ENCODE data around the gene THNSL1.
"Not testable (repeated sequence)": the region's sequence is repeated elsewhere in the genome, so short reads cannot be mapped to it uniquely, and the experiment has no call there.

THNSL1 gene

GRCh38 chr10:24998044-24998443 is 18.4 kb upstream of the THNSL1 start:
- no peak for DNase-seq

- not testable (repeated sequence) for DNase-seq
Measured at GRCh38 chr10:25011591-25011990, 4.8 kb upstream of the THNSL1 start.

DNA sequence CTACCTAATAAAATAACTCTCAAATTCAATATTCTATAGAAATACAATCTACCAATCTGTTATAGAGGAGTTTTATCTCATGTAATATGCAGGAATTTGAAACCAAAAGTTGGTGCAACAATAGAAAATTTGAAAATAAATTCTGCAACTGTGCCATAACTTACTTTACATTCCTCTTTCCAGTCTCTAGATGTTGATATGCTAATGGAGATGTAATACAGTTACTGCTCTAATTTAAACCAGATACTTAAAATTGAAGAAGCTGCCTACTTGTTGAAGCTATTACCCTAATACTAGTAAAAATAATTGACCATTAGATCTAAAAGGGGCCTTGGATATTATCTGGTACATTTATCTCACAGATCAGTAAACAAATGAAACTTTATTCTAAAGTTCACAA is 1.8 kb upstream of the THNSL1 start:
- no peak for DNase-seq

DNA sequence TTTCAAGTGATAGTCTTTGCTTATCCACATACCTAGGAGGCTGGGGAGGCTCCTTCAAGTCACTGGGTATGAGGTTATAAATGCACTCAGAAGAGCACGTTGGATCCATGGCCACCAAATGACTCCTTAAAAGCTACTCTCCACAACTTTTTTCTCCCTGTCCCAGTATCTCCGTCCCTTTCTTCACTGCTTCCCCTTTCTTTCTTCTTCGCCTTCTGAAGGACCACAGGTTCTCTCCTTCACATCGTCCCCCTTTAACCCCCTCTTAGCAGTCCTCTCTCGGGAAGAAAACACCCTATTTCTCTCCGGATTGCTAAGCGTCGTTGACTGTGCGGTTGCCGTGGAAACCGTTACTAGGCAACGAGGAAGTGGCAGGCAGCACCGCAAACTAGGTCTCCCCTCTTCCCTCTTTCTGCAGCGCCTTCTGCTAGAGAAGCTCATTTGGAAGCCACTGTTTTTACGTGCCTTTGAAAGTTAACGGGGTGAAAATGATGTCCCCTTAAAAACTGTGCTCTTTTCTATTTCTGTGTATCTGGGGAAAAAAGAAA is 510 bp upstream of the THNSL1 start, which contains the start of gene ENKUR:
Gene ENKUR (minus strand): TSS at position 331 of the 548 bp plus-strand sequence. CDS start 222 bp downstream, at position 109.
- DNase-seq = peak; percentile 93

GRCh38 chr10:25017154-25017590 is 760 bp downstream of the THNSL1 start:
- peak; percentile 15 for DNase-seq

GRCh38 chr10:25017661-25018060 is 1.2 kb downstream of the THNSL1 start:
- no peak for DNase-seq

- no peak for DNase-seq
Measured at GRCh38 chr10:25018703-25019102, 2.3 kb downstream of the THNSL1 start.

DNA sequence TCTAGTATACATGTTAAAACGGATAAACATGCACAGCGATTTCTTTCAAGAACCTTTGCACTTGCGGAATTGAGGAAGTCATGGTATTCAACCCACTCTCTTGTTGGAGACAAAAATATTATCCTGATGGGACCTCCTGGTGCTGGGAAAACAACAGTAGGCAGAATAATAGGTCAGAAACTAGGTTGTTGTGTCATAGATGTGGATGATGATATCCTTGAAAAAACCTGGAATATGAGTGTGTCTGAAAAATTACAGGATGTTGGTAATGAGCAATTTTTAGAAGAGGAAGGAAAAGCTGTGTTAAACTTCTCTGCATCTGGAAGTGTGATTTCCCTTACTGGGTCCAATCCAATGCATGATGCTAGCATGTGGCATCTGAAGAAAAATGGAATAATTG is 6.9 kb downstream of the THNSL1 start:
- DNase-seq = no peak

DNA sequence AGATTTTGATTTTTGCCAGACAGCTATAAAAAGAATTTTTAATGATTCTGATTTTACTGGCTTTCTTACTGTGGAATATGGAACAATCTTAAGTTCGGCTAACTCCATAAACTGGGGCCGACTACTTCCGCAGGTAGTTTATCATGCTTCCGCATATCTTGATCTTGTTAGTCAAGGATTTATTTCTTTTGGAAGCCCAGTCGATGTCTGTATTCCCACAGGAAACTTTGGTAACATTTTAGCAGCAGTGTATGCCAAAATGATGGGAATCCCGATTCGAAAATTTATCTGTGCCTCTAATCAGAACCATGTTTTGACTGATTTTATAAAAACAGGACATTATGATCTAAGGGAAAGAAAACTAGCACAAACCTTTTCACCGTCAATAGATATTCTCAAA is 8.1 kb downstream of the THNSL1 start:
- DNase-seq = no peak

DNA sequence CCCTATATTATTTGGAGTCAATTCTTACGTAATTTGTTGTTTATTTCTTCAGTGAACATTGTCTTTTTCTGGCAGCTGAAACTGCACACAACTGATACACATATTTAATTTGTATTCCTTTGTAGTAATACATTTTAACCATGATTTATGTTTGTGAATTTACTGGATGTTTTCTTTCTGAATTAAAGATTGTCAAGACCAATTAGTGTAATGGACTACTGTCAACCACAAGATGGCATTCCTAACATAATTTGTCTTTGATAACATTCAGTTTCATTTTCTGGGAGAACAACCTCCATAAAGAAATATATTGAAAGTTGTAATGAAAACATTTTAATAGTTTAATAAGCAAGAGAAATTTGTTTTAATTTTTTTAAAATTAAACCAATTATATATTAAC is 10.1 kb downstream of the THNSL1 start:
- DNase-seq = no peak

- DNase-seq = no peak
Measured at GRCh38 chr10:25028711-25029110, 12.3 kb downstream of the THNSL1 start.

GRCh38 chr10:25029519-25029918 is 13.1 kb downstream of the THNSL1 start:
- DNase-seq = no peak

GRCh38 chr10:25036381-25036780 is 20.0 kb downstream of the THNSL1 start:
- no peak for DNase-seq

- DNase-seq = no peak
Measured at GRCh38 chr10:25038325-25038724, 21.9 kb downstream of the THNSL1 start.

DNA sequence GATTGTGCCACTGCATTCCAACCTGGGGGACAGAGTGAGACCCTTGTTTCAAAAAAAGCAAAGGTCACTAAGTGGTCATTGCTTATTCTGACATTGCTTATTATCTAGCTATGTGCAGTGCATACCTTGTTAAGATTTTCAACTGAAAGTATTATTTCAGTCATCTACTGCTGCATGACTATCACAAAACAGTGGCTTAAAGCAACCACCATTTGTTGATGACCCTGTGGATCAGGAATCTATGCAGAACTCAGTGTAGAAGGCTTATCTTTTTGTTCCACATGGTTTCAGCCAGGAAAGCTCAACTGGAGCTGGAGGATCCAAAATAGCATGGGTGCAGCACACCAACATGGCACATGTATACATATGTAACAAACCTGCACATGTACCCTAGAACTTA is 23.1 kb downstream of the THNSL1 start:
- DNase-seq = no peak

DNA sequence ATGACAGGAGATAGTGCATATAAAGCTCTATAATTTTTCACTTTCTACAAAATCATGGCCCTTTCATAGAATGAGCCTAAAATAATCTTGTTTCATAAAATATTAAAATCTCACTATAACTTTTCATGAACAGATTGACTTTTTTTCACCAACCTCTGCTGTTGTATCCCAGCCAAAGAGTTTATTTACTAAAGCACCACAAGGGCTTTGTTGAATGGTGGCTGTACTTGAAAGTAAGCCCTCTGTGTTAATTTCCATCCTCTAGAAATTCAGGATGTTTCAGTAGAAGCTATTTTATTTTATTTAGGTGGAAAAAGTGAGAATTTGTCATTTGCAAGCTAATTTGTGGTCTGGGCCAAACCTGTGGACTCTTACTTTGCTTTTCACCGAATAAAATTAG is 30.2 kb downstream of the THNSL1 start:
- DNase-seq = no peak

- DNase-seq = no peak
Measured at GRCh38 chr10:25047088-25047487, 30.7 kb downstream of the THNSL1 start.

DNA sequence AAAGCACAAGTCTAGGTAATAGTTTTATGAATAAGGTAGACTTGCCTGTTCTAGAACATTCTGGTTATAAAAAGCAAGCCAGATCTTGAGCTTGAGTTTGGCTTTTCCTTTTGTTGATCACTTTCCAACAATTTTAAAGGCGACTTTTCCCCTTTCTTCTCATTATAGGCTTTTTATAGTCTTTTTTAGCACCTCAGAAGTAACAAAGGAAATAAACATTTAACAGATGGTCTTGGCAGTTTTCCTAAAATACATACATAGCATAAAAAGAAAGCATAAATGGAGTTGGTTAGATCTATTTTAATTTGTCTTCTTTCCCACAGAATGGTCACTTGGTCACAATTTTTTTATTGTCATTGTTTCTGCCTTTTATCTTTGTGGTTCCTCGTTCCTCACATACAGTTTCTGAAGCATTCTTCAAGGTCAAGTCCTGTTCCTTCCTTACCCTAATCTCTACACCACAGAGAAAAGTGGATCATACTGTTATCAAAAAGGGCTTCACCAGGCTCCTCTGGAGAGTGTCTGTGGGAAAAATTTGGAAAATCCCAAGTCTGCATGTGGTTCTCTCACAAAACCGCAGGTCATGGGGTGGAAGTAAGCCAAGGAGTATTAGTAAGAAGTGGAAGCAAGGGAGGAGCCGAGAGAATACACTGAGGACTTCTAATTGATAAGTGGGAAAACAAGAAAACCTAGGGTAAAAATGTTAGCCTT is 31.3 kb downstream of the THNSL1 start:
- DNase-seq = no peak

GRCh38 chr10:25048450-25048849 is 32.0 kb downstream of the THNSL1 start:
- DNase-seq = no peak

DNA sequence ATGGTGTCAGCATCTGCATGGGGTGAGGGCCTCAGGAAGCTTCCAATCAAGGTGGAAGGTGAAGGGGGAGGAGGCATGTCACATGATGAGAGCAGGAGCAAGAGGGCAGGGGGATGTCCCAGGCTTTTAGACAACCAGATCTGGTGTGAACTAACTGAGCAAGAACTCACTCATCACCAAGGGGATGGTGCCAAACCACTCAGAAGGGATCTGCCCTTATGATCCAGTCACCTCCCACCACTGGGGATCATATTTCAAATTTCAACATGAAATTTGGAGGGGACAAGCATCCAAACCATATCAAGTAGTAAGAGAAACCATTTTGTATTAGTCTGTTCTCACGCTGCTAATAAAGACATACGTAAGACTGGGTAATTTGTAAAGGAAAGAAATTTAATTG is 33.6 kb downstream of the THNSL1 start:
- no peak for DNase-seq

- no peak for DNase-seq
Measured at GRCh38 chr10:25050402-25050801, 34.0 kb downstream of the THNSL1 start.

DNA sequence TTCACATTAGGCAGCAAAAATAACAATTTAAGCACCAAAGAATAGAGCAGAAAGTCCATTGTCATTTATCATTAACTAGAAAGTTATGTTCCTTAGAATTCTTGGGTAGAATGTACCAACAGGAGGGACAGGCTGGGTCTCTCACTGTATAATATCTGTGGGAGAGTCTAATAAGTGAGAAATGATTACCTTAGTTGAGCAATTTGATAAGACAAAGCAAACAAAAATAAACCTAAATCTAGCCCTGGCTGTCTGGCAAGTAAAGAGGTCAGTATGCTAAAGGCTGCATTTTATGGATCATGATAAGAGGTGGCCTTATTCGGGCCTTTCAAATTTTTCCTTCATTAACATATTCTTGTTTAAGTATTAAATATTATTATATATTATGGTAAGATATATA is 35.6 kb downstream of the THNSL1 start:
- DNase-seq = no peak

DNA sequence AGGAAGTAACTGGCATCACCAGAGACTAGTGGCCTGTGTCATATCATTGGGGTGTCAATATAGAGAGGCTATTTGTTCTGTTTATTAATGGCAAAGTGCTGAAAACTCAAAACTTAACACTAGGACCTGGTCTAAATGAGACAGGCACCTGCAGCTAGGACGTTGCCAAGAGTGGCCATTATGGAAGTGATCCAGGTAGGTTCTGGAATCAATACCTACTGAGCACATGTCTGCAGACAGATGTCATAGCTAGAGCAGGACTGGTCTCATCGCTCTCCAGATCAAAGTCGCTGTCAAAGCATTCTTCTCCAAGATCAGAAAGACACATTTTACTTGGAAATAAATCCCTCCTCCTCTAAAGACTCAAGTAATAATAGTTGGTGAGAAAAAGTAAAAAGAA is 40.3 kb downstream of the THNSL1 start:
- DNase-seq = no peak

DNA sequence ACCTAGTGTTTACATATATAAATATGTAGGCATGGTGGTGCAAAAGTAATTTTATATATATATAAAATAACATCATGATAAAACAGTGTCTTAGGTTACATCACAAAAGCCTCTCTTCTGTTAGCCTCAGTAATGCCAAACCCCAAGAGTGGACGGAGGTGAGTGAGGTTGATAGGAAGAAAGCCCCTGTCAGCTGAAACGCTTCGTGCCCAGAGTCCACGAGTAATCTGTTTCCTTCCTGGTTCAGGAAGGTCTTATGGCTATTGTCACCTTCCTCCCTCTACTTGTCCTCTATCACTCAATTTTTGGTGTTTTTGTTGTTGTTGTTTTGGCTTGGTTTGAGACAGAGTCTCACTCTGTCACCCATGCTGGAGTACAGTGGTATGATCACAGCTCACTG is 41.5 kb downstream of the THNSL1 start:
- DNase-seq = no peak

DNA sequence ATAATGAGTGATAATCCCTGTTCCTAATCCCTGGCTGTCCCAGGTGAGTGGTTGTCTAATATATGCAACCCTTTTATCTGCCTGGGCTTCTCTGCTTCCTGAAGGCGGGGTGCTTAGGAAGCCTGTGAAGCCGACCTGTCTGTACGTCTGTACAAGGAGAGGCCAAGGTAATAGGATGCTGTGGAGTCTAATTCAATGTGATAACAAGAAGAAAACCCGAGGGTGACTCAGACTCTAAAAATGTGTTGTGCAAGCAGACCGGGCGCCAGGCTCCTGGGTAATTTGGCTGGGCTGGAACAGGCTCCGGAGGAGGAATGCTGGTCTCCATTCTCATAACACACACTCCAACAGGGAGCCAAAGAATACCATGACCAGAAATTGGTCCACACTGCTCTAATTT is 43.6 kb downstream of the THNSL1 start:
- no peak for DNase-seq

Measured in stimulated activated CD4-positive, alpha-beta T cell treated with anti-CD3 and anti-CD28 coated beads, Interleukin-12 subunit alpha, Interleukin-12 subunit beta, amount 100 ng/mL, for 4 hours (primary cell).